GM18907 (cell line): ENCODE data around the gene NUPR2.
"Not testable (repeated sequence)": the region's sequence is repeated elsewhere in the genome, so short reads cannot be mapped to it uniquely, and the experiment has no call there.

Source experiments
- ATAC-seq: cut with Tn5 transposase; IDR thresholded peaks from one replicate; pipeline ENCODE4 v1.9.1; 2021; ENCODE audit warnings: mild to moderate bottlenecking, moderate library complexity; ENCODE audit not compliant: unreplicated experiment

The NUPR2 gene

GRCh38 chr7:56087445-56087844 is 28.8 kb downstream of the NUPR2 start:
- ATAC-seq: no peak

DNA sequence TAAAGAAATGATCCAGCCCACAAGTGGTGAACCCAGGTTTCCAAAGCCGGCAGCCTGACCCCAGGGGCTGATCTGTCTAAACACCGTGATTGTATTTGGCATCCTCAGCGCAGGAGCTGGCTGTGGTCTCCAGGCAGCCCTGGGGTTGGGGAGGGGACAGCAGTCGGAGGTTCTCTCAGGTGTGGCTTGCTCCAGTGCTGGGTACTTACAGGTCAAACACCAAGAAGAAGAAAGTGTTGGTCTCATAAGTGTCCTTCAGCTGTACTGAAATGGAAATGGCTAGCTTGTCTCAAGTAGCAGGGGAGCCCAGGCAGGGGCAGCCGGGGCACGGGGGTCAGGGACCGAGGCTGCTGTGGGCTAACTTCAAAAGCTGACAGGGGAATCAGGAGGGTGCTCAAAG is 29.5 kb downstream of the NUPR2 start:
- ATAC-seq: no peak

DNA sequence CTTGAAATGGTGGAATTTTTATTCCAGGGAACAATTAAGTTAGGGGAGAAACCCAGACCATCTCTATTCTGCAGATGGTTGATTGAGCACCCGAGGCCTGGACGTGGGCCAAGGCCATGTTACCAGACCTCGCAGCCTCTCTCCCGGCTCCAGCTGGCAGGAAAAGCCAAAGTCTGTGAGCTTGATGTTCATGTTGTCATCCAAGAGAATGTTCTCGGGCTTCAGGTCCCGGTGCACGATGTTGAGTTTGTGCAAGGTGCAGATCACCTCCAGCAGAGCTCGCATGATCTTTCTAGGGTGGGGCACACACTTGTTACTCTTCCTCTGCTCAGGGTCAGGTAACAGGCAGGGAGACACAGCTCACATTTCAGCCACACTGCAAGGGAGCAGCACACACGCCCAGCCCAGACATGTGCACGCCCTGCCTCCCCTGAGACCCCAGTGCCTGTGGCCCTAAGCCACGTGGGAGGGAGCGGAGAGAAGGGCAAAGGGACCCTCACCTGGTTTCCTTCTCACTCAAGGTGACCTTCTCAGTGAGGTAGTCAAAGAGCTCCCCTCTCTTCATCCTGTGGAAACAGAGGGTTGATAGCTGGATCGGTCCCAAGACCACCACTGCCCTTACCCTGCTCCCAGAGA is 32.9 kb downstream of the NUPR2 start:
- ATAC-seq: no peak

GRCh38 chr7:56081626-56082340 is 34.4 kb downstream of the NUPR2 start:
- ATAC-seq: no peak

DNA sequence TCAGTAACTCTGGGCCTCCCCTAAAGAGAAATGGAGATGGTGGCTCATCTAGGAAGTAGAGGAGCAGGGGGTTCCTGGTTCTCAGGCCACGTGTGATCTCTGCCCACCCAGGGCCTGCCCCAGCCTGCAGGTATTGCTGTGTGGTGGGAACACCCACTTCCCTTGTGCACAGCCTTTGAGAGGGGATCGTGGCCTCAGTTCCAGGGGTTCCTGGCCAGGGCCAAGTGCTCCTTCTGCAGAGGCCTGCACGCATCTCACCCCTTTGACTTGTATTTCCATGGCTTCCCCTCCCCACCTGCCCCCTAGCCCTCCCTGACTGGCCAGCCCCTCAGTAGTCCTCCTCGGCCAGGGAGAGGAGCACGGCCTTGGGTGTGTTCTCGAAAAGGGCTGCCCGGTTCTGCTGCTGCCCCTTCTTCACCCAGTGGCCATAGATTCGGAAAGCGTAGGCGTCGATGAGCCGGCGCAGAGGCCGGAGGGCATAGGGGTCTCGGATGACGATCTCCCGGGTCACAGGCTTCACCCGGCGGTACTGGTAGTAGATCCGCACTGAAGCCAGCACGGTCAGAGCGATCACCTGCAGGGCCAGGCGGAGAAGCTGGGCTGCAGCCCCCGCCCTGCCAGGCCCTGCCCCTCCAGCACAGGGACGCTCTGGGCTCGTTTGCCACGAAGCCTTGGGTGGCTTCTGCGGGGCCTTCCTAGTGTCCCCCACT is 35.3 kb downstream of the NUPR2 start:
- not testable (repeated sequence) for ATAC-seq

DNA sequence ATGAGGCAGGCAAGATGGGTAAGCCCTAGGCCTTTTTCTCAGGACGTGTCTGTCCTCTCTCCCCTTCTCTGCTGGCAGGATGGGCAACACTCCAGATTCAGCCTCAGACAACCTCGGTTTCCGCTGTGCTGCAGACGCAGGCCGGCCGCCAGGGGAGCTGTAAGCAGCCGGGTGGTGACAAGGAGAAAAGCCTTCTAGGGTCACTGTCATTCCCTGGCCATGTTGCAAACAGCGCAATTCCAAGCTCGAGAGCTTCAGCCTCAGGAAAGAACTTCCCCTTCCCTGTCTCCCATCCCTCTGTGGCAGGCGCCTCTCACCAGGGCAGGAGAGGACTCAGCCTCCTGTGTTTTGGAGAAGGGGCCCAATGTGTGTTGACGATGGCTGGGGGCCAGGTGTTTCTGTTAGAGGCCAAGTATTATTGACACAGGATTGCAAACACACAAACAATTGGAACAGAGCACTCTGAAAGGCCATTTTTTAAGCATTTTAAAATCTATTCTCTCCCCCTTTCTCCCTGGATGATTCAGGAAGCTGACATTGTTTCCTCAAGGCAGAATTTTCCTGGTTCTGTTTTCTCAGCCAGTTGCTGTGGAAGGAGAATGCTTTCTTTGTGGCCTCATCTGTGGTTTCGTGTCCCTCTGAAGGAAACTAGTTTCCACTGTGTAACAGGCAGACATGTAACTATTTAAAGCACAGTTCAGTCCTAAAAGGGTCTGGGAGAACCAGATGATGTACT is 36.6 kb downstream of the NUPR2 start:
- no peak for ATAC-seq

DNA sequence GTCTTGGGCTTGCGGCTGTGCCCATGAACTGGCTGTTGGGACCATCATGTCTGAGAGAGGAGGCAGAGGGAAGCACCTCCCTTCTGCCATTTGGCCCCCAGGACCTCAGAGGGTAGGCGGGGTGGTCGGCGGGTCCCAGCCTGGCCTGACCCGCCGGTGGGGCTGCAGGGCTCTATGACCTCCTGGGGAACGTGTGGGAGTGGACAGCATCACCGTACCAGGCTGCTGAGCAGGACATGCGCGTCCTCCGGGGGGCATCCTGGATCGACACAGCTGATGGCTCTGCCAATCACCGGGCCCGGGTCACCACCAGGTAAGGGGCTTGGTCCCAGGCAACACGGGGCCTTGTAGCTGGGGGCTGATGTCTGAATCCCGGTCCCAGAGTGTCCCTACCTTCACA is 38.0 kb downstream of the NUPR2 start:
- ATAC-seq: no peak

GRCh38 chr7:56077681-56078080 is 38.5 kb downstream of the NUPR2 start:
- no peak for ATAC-seq

- peak; percentile 90 for ATAC-seq
These were observed 41.8 kb downstream of the NUPR2 start for GRCh38 chr7:56074371-56074791.

GRCh38 chr7:56066376-56066775 is 49.8 kb downstream of the NUPR2 start:
- ATAC-seq: not testable (repeated sequence)
